GM18502 (cell line): ENCODE data around the gene PANK1.
"Not testable (repeated sequence)": the region's sequence is repeated elsewhere in the genome, so short reads cannot be mapped to it uniquely, and the experiment has no call there.

Source experiments
- ATAC-seq: cut with Tn5 transposase; IDR thresholded peaks from one replicate; pipeline ENCODE4 v1.9.1; 2021; ENCODE audit warnings: mild to moderate bottlenecking; ENCODE audit not compliant: unreplicated experiment, poor library complexity

Gene PANK1

DNA sequence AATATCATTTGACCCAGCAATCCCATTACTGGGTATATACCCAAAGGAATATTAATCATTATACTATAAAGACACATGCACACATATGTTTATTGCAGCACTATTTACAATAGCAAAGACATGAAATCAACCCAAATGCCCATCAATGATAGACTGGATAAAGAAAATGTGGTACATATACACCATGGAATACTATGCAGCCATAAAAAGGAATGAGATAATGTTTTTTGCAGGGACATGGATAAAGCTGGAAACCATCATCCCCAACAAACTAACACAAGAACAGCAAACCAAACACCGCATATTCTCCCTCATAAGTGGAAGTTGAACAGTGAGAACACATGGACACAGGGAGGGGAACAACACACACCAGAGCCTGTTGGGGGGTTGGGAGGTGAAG, 98.4 kb downstream of the PANK1 start:
- not testable (repeated sequence) for ATAC-seq

GRCh38 chr10:89543841-89544240, 101.2 kb downstream of the PANK1 start:
- no peak for ATAC-seq

GRCh38 chr10:89540420-89540949, 104.6 kb downstream of the PANK1 start:
- no peak for ATAC-seq

- no peak for ATAC-seq
Observed at GRCh38 chr10:89537364-89537763, 107.7 kb downstream of the PANK1 start.

- no peak for ATAC-seq
Observed at GRCh38 chr10:89536013-89536354, 109.1 kb downstream of the PANK1 start.

- no peak for ATAC-seq
Observed at GRCh38 chr10:89535171-89536012, 109.7 kb downstream of the PANK1 start, which contains the start of gene SLC16A12. TSS of gene SLC16A12 (minus strand) at chr10:89535594. CDS start at chr10:89462578, 73,016 bp downstream.

DNA sequence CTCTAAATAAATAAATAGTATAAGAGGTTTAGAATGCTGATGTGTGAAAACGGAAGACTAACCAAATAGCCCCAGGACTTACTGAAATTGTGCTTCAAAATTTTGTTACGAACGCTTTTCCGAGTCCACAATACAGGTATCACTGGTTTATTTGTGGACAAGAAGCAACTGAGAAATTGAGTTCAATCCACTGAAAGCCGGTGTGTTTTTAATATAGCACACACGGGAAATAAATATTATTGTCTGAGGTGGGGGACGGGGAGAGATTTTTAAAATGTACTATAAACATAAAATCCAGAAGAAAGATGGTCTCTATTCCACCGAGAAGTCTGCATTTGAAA, 110.2 kb downstream of the PANK1 start:
- ATAC-seq: no peak
